Hypothalamus (tissue), 51 donors: ENCODE measurements around the gene ST3GAL4.
A peak's percentile ranks its signal among the peaks of the same experiment; 100 is the strongest.
"Not testable (repeated sequence)": the region's sequence is repeated elsewhere in the genome, so short reads cannot be mapped to it uniquely, and the experiment has no call there.

Source experiments
- DNase-seq, 51 donors: peaks; one replicate each; lab custom pipeline; 2025; lab: John Stamatoyannopoulos, UW

The ST3GAL4 gene

GRCh38 chr11:126345283-126345682 is 10.2 kb upstream of the ST3GAL4 start:
- no peak for DNase-seq

GRCh38 chr11:126345759-126346585 is 9.5 kb upstream of the ST3GAL4 start:
- peak in 1 of 51 donors; percentile 9 for DNase-seq

- no peak for DNase-seq
Measured at GRCh38 chr11:126346586-126346940, 8.9 kb upstream of the ST3GAL4 start.

- DNase-seq, result not testable (repeated sequence)
Measured at GRCh38 chr11:126346946-126347345, 8.5 kb upstream of the ST3GAL4 start.

DNA sequence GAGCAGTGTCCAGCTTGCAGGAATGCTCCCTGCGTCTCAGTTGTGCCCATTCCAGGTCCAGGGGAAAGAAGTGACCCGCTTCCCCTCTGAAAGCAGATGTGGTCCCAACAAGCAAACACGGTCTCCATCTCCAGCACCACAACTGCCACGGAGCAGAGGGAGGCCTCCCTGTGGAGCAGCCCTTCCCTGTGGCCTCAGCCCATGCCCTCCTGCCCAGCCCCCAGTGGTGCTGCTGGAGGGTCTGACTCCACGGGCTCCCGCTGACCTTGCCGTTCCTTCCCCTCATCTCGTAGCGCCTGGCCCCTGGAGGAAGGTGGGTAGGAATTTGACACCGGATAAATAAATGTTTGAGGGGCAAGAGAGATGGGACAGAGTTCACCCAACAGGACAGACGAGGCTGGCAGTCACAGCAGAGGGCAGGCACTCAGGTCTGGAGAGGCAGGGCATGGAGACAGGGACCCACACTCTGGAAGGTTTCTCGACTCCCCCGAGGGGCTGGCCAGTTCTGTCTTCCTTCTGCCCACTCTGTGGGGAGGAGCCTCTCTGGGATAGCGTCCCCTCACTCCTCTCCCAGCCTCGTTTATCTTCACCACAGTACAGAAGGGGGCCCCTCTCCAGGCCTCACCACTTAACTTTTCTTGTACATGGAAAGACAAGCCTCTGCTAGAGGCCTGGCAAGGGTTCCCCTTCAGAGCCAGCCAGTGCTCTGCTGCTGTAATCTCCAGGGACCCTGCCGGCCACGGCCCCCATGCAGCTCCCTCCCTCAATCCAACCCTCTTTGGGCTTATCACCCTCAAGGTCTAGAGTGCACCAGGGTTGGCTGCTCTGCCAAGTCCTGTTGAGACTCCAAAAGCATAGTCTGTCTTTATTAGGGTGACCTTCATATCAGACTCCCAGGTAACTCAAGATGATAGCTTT is 7.5 kb upstream of the ST3GAL4 start:
- DNase-seq, result no peak

GRCh38 chr11:126348806-126349582 is 6.5 kb upstream of the ST3GAL4 start:
- no peak for DNase-seq

GRCh38 chr11:126350836-126351235 is 4.7 kb upstream of the ST3GAL4 start:
- DNase-seq, result no peak

GRCh38 chr11:126352163-126352562 is 3.3 kb upstream of the ST3GAL4 start:
- DNase-seq, result no peak

- no peak for DNase-seq
Measured at GRCh38 chr11:126352934-126353801, 2.3 kb upstream of the ST3GAL4 start.

GRCh38 chr11:126354631-126355323 is 709 bp upstream of the ST3GAL4 start:
- DNase-seq, result no peak

DNA sequence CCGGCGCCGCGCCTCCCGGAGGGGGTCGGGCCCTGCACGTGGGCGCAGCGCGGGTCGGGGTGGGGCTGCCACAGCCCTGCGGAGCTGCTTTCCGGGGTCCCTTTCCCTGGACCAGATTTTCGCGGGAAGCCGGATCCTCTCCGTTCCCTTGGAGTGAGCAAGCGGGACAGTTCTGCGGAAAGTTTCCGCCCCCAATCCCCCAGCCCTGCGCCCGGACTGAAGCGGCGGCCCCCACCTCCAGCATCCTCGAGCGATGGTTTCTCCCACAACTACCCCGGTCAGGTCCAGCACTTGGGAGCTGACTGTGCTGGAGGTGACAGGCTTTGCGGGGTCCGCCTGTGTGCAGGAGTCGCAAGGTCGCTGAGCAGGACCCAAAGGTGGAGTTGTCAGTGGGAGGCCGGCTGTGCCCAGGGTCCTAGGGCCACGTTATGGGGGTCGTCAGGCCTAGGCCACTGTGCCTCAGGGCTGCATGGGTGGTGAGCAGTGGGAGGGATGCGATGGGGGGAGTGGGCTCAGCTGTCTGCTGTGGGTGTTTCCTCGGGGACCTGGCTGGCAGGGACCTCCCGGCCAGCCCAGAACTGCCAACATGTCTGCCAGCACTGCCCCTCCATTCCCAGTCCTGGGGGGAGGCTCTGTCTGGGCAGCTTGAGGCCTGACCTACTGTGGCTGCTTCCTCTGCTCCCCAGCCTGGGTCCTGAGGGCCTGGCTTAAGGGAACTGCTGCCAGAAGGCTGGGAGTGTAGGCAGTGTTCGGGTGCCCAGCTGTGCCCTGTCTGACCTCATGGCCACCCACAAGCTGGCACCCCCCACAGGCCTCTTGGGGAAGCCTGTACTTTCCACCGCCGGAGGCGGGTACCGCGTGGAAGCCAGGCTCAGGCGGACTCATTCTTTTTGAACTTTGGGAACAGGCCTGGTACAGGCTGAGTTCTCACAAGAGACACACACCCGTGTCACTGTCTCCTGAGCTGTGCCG is 726 bp downstream of the ST3GAL4 start:
- DNase-seq, result peak in 45 of 51 donors; percentile 23 to 86 (median 67)

DNA sequence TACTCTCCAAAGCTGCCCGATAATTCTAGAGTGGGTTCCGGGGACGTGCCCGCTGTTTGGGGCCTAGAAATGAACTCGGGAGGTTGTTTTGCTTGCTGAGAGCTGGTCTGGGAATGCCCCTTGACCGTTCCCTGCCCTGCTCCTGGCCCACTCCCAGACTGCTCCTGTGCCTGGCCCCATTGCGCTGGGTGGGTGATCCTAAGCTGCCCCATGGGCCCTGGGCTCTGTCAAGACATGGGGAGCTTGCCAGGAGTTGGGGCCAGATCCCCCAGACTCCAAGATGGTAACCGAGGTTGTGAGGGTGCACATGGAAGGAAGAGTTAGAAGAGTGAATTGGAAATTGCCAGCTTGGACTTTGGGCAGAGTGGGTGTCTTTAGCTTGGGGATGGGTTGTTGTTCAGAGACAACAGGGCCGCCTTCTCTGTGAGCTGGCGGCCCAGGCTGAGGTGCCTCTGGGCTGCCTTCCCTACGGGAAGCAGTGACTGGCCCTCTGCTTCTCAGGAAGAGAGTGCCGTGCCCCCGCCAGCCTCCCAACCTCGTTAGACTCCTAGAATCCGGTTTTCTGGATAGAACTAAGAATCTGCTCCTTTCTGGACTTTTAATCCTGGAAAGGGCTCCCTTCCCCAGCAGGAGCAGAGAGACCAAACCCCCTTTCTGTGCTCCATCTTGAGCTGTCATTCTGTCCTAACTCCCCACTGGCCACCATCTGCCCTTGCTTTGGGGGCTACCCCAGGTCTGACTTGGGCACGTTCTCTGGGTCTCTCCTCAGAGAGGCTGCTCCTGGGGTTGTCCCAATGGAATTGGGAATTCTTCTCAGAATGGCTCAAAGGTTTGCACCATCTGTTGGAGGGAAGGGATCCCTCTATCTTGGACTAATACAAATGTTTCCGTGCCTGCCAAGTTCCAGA is 1.8 kb downstream of the ST3GAL4 start:
- peak in 1 of 51 donors; percentile 41 for DNase-seq

- DNase-seq, result peak in 2 of 51 donors; percentile 19 to 28
Measured at GRCh38 chr11:126357969-126358762, 2.7 kb downstream of the ST3GAL4 start.

DNA sequence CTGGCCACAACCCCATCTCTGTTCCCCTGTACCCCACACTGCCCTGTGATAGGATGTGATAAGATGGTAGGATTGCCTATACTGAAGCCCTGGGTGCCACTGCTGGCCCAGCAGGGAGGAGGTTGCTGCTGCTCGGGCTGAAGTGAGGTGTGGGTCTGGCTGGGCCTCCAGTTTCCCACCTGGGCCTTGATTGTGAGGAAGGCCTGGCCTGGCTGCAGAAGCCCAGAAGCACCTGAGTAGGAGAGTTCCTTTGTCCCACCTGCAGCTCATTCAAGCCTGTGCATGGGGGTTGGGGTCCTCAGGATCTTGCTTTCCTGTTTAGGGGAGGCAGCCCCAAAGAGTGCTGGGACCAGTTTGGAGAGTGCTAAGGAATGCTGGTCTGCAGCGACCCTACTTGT is 3.3 kb downstream of the ST3GAL4 start:
- DNase-seq, result no peak

DNA sequence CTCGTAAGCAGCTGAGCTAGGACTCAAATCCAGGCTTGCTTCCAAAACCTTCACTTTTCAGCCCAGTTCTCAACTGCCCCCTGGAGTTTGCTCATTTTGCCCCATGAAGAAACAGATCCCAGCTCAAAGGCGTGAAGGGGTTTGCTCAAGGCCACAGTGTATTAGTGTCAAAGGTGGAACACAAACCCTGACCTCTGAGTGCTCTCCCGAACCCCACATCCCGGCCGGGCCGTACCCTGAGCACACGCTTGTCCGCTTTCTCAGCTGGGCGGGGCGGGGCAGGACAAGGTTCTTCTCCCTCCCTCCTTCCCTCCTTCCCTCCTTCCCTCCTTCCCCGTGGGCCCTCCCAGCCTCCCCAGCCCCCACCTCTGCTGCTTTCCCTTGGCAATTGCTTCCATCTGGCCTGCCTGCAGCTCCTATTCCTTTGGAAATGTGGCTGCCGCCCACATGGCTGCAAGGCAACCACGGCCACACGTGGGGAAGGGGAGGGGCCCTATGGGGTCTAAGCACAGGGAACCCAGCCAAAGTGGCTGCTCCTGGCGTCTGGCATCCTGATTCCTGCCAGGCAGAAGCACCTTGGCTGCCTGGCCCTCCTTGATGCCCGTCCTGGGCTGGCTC is 4.1 kb downstream of the ST3GAL4 start:
- DNase-seq, result peak in 30 of 51 donors; percentile 21 to 79 (median 51)

DNA sequence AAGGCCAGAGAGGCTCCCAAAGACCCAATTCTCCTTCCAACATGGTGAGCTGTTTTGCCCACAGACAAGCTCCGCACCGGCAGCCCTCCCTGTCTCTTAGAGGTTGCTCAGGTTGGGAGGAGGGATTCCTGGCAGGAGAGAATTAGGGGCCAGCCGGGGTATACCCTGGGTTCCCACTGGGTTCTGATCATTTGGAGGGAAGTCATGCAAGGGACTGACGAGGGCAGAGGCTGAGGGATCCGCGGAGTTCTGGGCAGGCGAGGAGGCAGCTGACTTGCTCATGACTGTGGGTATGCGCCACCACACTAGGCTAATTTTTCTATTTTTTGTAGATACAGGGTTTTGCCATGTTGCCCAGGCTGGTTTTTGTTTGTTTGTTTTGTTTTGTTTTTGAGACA is 4.6 kb downstream of the ST3GAL4 start:
- peak in 3 of 51 donors; percentile 13 to 46 (median 38) for DNase-seq
